Kasumi-1 (cell line): ENCODE measurements around the gene ARMH3.

Experiments
- DNase-seq, 2 experiments: peaks; one replicate each; lab custom pipeline; 2025; lab: John Stamatoyannopoulos, UW

The ARMH3 gene

GRCh38 chr10:101939008-101939648, 116.8 kb downstream of the ARMH3 start:
- DNase-seq: no peak

DNA sequence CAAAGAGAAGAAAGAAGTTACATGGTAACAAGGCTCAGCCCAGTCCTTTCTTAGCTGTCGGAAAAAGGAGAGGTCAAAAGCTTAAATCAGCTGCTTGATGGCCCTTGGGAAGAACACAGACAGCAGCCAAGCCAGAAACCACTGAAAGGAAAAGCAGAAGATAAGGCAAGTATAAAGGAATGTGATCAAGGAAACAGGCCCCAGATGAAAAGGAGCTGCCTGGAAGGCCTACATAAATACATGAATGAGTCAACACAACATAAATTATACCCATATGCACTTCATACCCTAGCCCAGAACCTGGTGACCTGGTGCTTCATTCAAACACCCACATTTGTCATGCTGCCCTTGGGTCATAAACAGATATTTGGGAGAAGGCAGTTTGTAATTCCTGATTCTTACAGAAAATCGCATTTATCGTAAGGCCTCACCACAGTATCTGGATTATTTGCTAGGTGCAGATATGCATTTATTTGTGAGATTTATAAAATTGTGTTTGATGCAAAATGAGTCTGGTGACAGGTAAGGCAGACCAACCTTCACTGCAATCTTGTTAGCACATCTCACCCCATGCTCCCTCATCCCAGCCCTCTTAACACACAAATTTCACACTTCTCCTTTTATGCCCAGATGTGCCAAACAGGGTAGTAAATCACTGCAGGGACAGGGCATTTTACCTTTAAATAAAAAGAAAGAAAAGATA, 117.5 kb downstream of the ARMH3 start:
- no peak for DNase-seq

GRCh38 chr10:101935431-101935830, 120.5 kb downstream of the ARMH3 start:
- no peak for DNase-seq

GRCh38 chr10:101934686-101935305, 121.2 kb downstream of the ARMH3 start:
- DNase-seq: no peak

- DNase-seq: no peak
Measured at GRCh38 chr10:101933976-101934375, 122.0 kb downstream of the ARMH3 start.

- DNase-seq: no peak
Measured at GRCh38 chr10:101932183-101932582, 123.8 kb downstream of the ARMH3 start.

GRCh38 chr10:101925027-101925426, 130.9 kb downstream of the ARMH3 start:
- no peak for DNase-seq

DNA sequence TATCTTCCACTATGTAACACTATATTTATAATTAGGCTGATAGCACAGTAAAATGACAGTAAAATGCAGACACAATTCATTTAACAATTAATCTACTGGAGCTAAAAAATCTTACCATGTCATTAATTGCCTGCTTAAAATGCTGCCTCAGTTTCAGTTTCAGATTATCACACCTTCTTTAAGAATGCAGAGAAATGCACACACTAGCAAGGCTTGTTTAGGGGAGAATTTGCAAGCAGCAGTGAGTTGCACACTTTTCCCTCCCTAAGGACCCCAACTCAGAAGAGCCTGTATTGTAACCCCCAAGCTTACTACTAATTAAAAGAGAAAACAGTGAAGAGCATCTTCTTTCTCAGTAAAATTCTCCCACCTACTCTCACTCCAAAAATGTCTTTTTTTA, 132.7 kb downstream of the ARMH3 start:
- DNase-seq: no peak

DNA sequence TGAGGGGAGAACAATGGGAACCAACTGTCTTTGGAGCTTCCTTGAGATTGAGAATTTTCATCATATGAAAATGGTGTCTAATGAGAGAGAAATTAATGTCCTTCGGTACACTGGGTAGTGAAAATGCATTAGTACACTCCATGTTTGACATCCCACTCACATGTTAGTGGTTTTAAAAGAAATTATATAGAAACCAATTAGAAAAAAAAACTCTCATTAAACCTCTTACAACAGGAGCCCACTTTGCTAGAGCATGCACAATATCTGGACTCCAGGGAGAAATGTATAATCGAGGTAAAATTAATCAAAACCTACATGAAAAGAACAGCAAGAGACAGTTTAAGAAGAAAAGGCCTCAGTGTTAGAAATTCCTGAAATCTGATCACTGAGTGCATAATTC, 133.1 kb downstream of the ARMH3 start:
- DNase-seq: no peak

DNA sequence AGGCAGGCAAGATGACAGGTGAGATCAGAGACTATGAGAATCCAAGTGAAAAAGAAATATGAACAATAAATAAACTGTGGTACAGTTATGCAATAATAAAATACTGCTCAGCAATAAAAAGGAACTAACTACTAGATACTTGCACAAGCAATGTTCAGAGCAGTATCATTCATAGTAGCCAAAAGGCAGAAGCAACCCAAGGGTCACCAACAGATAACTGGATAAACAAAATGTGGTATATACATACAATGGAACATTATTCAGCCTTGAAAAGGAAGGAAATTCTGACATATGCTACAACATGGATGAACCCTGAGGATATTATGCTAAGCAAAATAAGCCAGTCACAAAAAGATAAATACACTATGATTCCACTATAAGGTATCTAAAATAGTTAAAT, 135.4 kb downstream of the ARMH3 start:
- no peak for DNase-seq

GRCh38 chr10:101919026-101919770, 136.8 kb downstream of the ARMH3 start:
- no peak for DNase-seq

DNA sequence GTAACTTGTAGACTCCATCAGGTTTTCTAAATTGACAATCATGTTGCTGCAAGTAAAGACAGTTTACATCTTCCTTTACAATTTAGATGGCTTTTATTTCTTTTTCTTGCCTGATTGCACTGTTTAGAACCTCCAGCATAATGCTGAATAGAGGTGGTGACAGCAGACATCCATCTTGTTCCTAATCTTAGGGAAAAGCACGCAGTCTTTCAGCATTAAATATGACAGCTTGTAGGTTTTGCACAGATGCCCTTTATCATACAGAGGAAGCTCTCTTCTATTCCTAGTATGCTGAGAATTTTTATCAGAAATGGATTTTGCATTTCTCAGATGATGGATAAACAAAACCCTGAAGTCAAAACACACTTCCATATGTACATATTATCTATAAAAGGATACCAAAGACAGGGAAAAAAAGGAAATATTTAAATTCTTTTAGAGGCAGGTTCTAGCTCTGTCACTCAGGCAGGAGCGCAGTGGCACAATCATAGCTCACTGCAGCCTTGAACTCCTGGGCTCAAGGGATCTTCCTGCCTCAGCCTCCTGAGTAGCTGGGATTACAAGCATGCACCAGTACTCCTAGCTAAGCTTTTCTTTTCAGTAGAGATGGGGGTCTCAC, 143.3 kb downstream of the ARMH3 start:
- no peak for DNase-seq

DNA sequence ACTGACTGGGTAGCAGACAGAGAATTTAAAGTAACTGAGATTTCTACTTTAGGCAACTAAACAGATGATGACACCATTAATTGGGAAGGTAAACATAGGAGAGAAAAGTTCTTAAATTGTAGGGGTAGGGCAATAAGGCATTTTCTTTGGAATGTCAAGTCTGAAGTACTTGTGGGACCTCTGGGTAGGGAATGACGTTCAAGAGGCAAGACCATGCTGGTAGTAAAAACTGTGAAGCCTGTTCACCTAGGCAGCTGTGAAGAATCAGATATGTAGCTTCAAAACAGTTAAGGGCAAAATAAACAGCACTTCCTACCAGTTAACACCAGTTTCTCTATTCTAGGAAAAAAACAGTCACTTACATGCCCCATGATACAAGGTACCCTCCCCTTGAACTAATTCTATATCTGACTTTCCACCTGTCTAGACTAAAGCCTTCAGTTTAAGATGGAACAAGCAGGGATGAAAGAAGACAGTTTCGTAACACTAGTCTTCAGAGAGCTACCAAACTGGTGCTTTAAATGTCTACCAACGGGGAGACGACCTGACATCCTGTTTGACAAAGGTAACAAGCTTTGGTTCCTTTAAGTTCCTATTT, 149.3 kb downstream of the ARMH3 start:
- no peak for DNase-seq

DNA sequence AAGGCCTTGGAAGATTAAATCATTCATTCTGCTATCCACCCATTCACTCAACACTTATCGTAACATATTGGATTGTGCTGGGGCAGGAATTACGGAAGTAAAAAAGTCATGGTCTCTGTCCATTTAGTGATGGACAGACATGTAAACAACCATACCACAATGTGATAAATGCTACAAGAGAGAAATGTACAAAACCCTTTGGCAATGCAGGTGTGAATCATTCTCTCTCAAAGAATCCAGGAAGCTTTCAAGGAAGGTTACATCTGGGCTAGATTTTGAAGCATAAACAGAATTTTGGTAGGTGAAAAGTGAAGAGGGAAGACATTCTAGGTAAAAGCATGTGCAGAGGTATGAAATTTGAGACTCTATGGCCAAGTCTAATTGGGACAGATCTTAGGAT, 150.7 kb downstream of the ARMH3 start:
- DNase-seq: no peak

DNA sequence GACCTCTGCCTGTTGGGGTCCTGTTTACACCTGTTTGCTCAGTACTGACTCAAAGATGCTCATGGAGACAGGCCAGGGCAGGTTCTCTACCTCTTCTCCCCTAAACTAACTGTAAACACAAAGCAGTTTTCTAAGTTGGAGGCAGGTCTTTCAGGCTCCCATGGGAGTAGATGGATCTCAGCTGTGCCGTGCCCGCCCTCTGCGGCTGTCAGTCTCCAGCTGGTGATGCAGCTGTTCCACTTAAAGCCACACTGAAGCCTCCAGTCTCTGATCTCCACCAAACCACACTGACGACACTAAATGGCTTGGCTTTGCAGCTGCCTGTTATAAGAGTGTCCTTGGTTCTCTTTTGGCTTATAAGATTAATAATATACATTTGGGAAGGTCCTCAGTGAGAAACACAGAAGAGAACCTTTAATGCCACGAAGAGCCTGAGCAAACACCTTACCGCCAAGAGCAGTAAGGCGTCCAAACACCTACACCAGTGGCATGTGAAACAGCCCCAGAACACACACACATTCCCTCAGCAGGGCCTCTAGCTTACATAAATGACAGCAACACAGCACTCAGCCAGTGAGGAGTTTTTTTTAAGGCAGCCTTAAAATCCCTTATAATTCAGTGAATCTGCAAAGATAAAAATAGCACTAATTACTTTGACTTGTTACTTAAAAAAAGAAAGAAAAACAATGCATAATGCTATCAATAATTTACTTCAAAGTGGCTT, 152.0 kb downstream of the ARMH3 start:
- no peak for DNase-seq

GRCh38 chr10:101902820-101903145, 153.2 kb downstream of the ARMH3 start:
- no peak for DNase-seq

GRCh38 chr10:101902032-101902819, 153.7 kb downstream of the ARMH3 start:
- DNase-seq: no peak

DNA sequence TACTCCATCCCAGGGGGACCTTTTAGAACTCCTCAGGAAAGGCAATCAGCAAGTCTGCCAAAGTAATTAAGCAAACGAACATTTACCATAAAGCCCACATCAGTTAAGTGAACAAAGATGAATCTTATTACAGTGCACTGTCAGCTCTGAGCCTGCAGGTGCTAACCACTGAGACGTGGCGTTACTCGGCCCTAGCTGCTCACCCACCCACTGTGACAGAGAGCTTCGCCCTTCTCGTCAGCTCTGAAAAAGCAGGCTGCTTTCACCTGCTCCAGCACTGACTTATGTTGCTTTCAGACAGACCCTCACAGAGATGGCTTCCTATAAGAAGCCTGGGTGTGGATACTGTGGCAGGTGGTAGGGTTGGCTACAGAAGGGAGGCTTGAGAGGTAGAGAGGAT, 154.6 kb downstream of the ARMH3 start:
- no peak for DNase-seq

- DNase-seq: no peak
Measured at GRCh38 chr10:101897633-101898032, 158.3 kb downstream of the ARMH3 start.

DNA sequence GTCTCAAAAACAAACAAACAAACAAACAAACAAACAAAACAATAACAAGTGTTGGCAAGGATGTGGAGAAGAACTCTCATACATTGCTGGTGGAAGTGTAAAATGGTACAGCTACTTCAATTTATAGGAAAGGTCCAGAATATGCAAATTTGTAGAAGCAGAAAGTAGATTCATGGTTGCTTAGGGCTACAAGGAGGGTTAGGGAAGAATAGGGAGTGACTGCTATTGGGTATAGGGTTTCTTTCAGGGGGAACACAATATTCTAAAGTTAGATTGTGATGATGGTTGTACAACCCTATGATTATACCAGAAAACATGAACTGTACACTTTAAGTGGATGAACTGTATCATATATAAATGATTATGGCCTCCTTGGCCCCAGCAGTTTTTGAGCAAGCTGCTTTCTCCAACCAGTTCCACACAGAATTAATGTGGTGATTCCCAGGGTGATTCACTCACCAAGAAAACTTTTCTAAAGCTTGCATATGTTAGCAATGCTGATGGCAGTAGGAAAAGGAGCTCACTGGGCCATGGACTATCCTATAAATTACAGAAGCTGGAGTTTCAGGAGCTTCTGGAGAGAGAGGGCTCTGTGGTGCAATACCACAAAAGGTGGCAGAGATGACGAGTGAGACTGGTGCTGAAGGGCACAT, 159.6 kb downstream of the ARMH3 start:
- DNase-seq: no peak
